HCT116 (cell line): ENCODE measurements around the gene SPATA25. TPM values are rescaled to one million over a fixed set of nuclear protein-coding genes. Genes with fewer than 3 reads are reported as not detected.

Experiments
- ATAC-seq: fragments of 200-7000 bp; cut with Tn5 transposase; 2 replicates; pipeline ENCODE4 v1.9.1; 2020; ENCODE audit warnings: mild to moderate bottlenecking, moderate library complexity
- BruUV-seq: library from RNA; stranded (reverse); fragments of 400-500 nt; replicated peaks from 2 replicates; lab custom pipeline; 2021; lab: Mats Ljungman, UMichigan
- CTCF ChIA-PET: fragments of 300-600 bp; sonication (Branson Sonifier 250); formaldehyde crosslinking; loops from one replicate; lab custom pipeline; 2021; ENCODE audit warnings: antibody characterized with exemption; lab: Charles Lee
- POLR2A ChIA-PET: fragments of 300-600, 350-600 bp; sonication (Branson Sonifier 250); formaldehyde crosslinking; loops from one replicate; lab custom pipeline; 2021; ENCODE audit warnings: antibody characterized with exemption; lab: Charles Lee
- RAD21 ChIA-PET, 2 experiments: fragments of 300-600 bp; sonication (Branson Sonifier 250); formaldehyde crosslinking; loops; one replicate each; lab custom pipeline; 2023; ENCODE audit warnings: low total read pairs in 2 of 2; ENCODE audit not compliant: uncharacterized antibody in 2 of 2, unreplicated experiment in 2 of 2, low non-redundant PET in 1 of 2; lab: Charles Lee
- DNase-seq: peaks from one replicate; pipeline ENCODE4 v3.0.0-alpha.2; 2010; ENCODE audit warnings: low read depth, low spot score
- H2AFZ ChIP-seq: fragments of 200-600 bp; shearing (Covaris generic), sonication (generic); 2 replicates; pipeline ENCODE4 v1.6.1; 2017; ENCODE audit warnings: low read depth, mixed run types, mixed read lengths, antibody characterized with exemption, low read length; ENCODE audit not compliant: poor library complexity, severe bottlenecking
- H3K27ac ChIP-seq: 2 replicates; pipeline ENCODE4 v1.5.1; 2012; ENCODE audit warnings: low read depth, low read length
- H3K27me3 ChIP-seq: fragments of 200-600 bp; sonication (generic); 2 replicates; pipeline ENCODE4 v1.6.1; 2016; ENCODE audit warnings: mixed run types, low read length, mixed read lengths; ENCODE audit not compliant: insufficient read depth
- H3K36me3 ChIP-seq, 2 experiments: fragments of 200-500 bp in 1 of 2; fragments of 200-600 bp in 1 of 2; sonication (Bioruptor generic) in 1 of 2; sonication (generic) in 1 of 2; 2 replicates each; pipeline versions ENCODE4 v1.5.1 to v1.6.1; 2014 to 2016; ENCODE audit warnings: low read length in 2 of 2, inconsistent platforms in 1 of 2, mixed read lengths in 1 of 2, mixed run types in 1 of 2; ENCODE audit not compliant: insufficient read depth in 2 of 2, control insufficient read depth in 1 of 2
- H3K4me1 ChIP-seq, 2 experiments: fragments of 200-600 bp in 1 of 2; sonication (generic) in 1 of 2; 2 replicates each; pipeline versions ENCODE4 v1.5.1 to v1.6.1; 2012 to 2017; ENCODE audit warnings: low read length in 2 of 2, inconsistent platforms in 1 of 2, mild to moderate bottlenecking in 1 of 2, mixed read lengths in 1 of 2, mixed run types in 1 of 2, moderate library complexity in 1 of 2; ENCODE audit not compliant: insufficient read depth in 2 of 2, control insufficient read depth in 1 of 2
- H3K4me2 ChIP-seq: fragments of 200-600 bp; sonication (generic); 2 replicates; pipeline ENCODE4 v1.6.1; 2017; ENCODE audit warnings: mixed run types, low read length, mixed read lengths
- H3K4me3 ChIP-seq, 2 experiments: fragments of 200-600 bp in 1 of 2; sonication (generic) in 1 of 2; replicated peaks in 1 of 2; 2 replicates each; pipeline ENCODE4 v1.5.1; 2011 to 2016; ENCODE audit warnings: low read length in 2 of 2, control low read depth in 1 of 2, low read depth in 1 of 2, mild to moderate bottlenecking in 1 of 2, mixed read lengths in 1 of 2, mixed run types in 1 of 2
- H3K79me2 ChIP-seq: fragments of 200-600 bp; sonication (generic); 2 replicates; pipeline ENCODE4 v1.6.1; 2017; ENCODE audit warnings: mild to moderate bottlenecking, mixed run types, low read length, moderate library complexity, mixed read lengths; ENCODE audit not compliant: insufficient read depth
- H3K9ac ChIP-seq: fragments of 200-600 bp; sonication (generic); 2 replicates; pipeline ENCODE4 v1.6.1; 2016; ENCODE audit warnings: low read length, mixed read lengths
- H3K9me2 ChIP-seq: fragments of 200-600 bp; sonication (generic), shearing (Covaris generic); 2 replicates; pipeline ENCODE4 v1.6.1; 2017; ENCODE audit warnings: mixed run types, mild to moderate bottlenecking, moderate library complexity; ENCODE audit not compliant: insufficient read depth
- H3K9me3 ChIP-seq, 2 experiments: fragments of 200-500 bp in 1 of 2; fragments of 200-600 bp in 1 of 2; sonication (Bioruptor generic) in 1 of 2; sonication (generic) in 1 of 2; 2 replicates each; pipeline ENCODE4 v1.6.1; 2014 to 2017; ENCODE audit warnings: low read length in 2 of 2, mixed read lengths in 2 of 2, inconsistent platforms in 1 of 2, low read depth in 1 of 2, mild to moderate bottlenecking in 1 of 2, mixed run types in 1 of 2, moderate library complexity in 1 of 2; ENCODE audit not compliant: control insufficient read depth in 1 of 2, insufficient read depth in 1 of 2
- H4K20me1 ChIP-seq: fragments of 200-600 bp; sonication (generic), shearing (Covaris generic); 2 replicates; pipeline ENCODE4 v1.6.1; 2017; ENCODE audit warnings: mixed run types, mild to moderate bottlenecking, moderate library complexity; ENCODE audit not compliant: insufficient read depth
- CBX3 ChIP-seq: IDR thresholded peaks from 2 replicates; pipeline ENCODE4 v1.6.1; 2012; ENCODE audit warnings: low read depth
- CTCF ChIP-seq, 3 experiments: fragments of 200-600 bp in 1 of 3; sonication (generic) in 1 of 3; IDR thresholded peaks in 2 of 3; conservative IDR thresholded peaks in 1 of 3; 2 replicates each; pipeline ENCODE4 v1.5.1; 2012 to 2017; ENCODE audit warnings: low read depth in 2 of 3, low read length in 2 of 3, antibody characterized with exemption in 1 of 3, borderline replicate concordance in 1 of 3, control low read depth in 1 of 3, mild to moderate bottlenecking in 1 of 3, mixed read lengths in 1 of 3, mixed run types in 1 of 3, moderate library complexity in 1 of 3; ENCODE audit not compliant: insufficient read depth in 1 of 3
- EZH2phosphoT487 ChIP-seq: fragments of 200-600 bp; IDR thresholded peaks from 2 replicates; pipeline ENCODE4 v1.6.1; 2018; ENCODE audit warnings: antibody characterized with exemption, borderline replicate concordance
- FOSL1 ChIP-seq: IDR thresholded peaks from 2 replicates; pipeline ENCODE4 v1.6.1; 2012; ENCODE audit warnings: low read depth
- SP1 ChIP-seq: IDR thresholded peaks from 2 replicates; pipeline ENCODE4 v1.6.1; 2012; ENCODE audit warnings: low read depth
- YY1 ChIP-seq: IDR thresholded peaks from 2 replicates; pipeline ENCODE4 v1.6.1; 2011; ENCODE audit warnings: low read length, low read depth, moderate library complexity, mild to moderate bottlenecking; ENCODE audit not compliant: insufficient replicate concordance; ENCODE audit errors: extremely low read depth
- intact Hi-C: fragments of 100-400 bp; cut with micrococcal nuclease; formaldehyde crosslinking; loops from 2 replicates; pipeline ENCODE4 v1.10.0; 2022
- total RNA-seq: library from RNA; stranded (reverse); gene quantifications from one replicate; pipeline ENCODE4 v1.2.1, GENCODE V29; 2021; ENCODE audit not compliant: unreplicated experiment
- TF ChIP-seq, protein P1 (sequence below): IDR thresholded peaks from 2 replicates; pipeline ENCODE4 v1.6.1; 2012; ENCODE audit warnings: low read depth
- TF ChIP-seq, protein P2 (sequence below): IDR thresholded peaks from 2 replicates; pipeline ENCODE4 v1.6.1; 2012

Gene SPATA25
- total RNA-seq, 1 experiment from 2014 or later: 0.42 TPM

DNA sequence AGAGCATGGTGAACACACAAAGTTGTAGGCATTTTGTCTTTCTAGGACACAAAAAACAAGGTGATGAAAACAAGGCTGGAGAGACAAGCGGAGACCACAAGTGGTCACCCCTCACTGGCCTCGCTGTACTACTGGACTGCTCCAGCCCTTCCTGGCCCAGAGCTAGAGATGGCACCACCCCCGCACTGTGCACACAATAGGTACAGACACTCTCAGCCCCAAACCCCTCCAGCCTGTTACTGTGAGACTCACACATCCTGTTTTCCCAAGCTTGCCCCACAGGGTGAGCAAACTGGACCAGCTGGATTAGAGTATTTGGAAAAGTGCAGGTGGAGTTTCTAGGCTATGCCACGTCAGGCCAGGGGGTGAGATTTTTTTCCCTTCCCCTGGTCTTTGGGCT lies 14.8 kb downstream of the SPATA25 start:
- Histone ChIP-seq H3K79me2 (no peaks in the 10 kb centered on the region), H3K4me2 (no peak overlapping the region), H3K4me3 (no peak overlapping the region), H3K9ac (no peak overlapping the region), H3K9me3 (no peaks in the 10 kb centered on the region), H3K9me2 (no peaks in the 10 kb centered on the region), H2AFZ (no peak overlapping the region), H3K36me3 (no peaks in the 10 kb centered on the region), H3K4me1 (peaks cover 0 to 6% of the 10 kb centered on the region in 2 experiments; a peak in 1 of 4 replicates), H3K27ac (no peak overlapping the region), H3K27me3 (no peaks in the 10 kb centered on the region), H4K20me1 (no peaks in the 10 kb centered on the region)
- TF ChIP-seq CTCF (IDR thresholded peaks at IDR 0.05 in 2 of 3, conservative IDR thresholded peaks at IDR 0.05 in 1 of 3; ENCODE audit: borderline replicate concordance in 1 of 3, insufficient read depth in 1 of 3, low read depth in 2 of 3, low read length in 2 of 3): no peak
- TF ChIP-seq, protein P1, sequence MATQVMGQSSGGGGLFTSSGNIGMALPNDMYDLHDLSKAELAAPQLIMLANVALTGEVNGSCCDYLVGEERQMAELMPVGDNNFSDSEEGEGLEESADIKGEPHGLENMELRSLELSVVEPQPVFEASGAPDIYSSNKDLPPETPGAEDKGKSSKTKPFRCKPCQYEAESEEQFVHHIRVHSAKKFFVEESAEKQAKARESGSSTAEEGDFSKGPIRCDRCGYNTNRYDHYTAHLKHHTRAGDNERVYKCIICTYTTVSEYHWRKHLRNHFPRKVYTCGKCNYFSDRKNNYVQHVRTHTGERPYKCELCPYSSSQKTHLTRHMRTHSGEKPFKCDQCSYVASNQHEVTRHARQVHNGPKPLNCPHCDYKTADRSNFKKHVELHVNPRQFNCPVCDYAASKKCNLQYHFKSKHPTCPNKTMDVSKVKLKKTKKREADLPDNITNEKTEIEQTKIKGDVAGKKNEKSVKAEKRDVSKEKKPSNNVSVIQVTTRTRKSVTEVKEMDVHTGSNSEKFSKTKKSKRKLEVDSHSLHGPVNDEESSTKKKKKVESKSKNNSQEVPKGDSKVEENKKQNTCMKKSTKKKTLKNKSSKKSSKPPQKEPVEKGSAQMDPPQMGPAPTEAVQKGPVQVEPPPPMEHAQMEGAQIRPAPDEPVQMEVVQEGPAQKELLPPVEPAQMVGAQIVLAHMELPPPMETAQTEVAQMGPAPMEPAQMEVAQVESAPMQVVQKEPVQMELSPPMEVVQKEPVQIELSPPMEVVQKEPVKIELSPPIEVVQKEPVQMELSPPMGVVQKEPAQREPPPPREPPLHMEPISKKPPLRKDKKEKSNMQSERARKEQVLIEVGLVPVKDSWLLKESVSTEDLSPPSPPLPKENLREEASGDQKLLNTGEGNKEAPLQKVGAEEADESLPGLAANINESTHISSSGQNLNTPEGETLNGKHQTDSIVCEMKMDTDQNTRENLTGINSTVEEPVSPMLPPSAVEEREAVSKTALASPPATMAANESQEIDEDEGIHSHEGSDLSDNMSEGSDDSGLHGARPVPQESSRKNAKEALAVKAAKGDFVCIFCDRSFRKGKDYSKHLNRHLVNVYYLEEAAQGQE: no peak
- no peak for TF ChIP-seq YY1
- no peak for TF ChIP-seq CBX3
- TF ChIP-seq SP1: no peak
- no peak for TF ChIP-seq FOSL1
- TF ChIP-seq EZH2phosphoT487: no peak
- TF ChIP-seq, protein P2, sequence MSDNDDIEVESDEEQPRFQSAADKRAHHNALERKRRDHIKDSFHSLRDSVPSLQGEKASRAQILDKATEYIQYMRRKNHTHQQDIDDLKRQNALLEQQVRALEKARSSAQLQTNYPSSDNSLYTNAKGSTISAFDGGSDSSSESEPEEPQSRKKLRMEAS: no peak
- no peak for DNase-seq
- no peak for ATAC-seq
- ChIA-PET POLR2A (interaction anchor here (1.3 kb wide), 1 partner anchor 8 kb away, joined by 3 read pairs; the partner anchor contains the start of gene ZSWIM1), CTCF (no interaction called here), RAD21 (no interaction called here)
- no TSS peak for BruUV-seq
- intact Hi-C loops: no loop called here
